NB4 (cell line): ENCODE measurements around the gene ADGRD2.

ENCODE experiments used
- DNase-seq: peaks from one replicate; pipeline ENCODE4 v3.0.0; 2010; ENCODE audit warnings: low read depth
- H3K4me3 ChIP-seq: one replicate; pipeline ENCODE4 v1.5.1; 2011; ENCODE audit warnings: mild to moderate bottlenecking, low read depth, low read length, moderate library complexity
- CTCF ChIP-seq: IDR thresholded peaks from one replicate; pipeline ENCODE4 v1.5.1; 2012; ENCODE audit warnings: low read depth, low read length
- MAX ChIP-seq: IDR thresholded peaks from 2 replicates; pipeline ENCODE4 v1.6.1; 2011; ENCODE audit warnings: low read depth, low read length
- MYC ChIP-seq: IDR thresholded peaks from 2 replicates; pipeline ENCODE4 v1.6.1; 2011; ENCODE audit warnings: low read depth, low read length
- POLR2A ChIP-seq: IDR thresholded peaks from 2 replicates; pipeline ENCODE4 v1.6.1; 2011; ENCODE audit warnings: mild to moderate bottlenecking; ENCODE audit not compliant: insufficient read length; ENCODE audit errors: extremely low read depth

Gene ADGRD2

GRCh38 chr9:124505006-124505900, 55.0 kb downstream of the ADGRD2 start:
- TF ChIP-seq MYC (no peak), CTCF (no peak), POLR2A (no peak), MAX (no peak)
- no peak overlapping the region for H3K4me3 ChIP-seq
- no peak for DNase-seq

- no peak overlapping the region for H3K4me3 ChIP-seq
- no peak for TF ChIP-seq CTCF
- TF ChIP-seq MYC: no peak
- DNase-seq: no peak
These were observed 55.7 kb downstream of the ADGRD2 start for GRCh38 chr9:124505901-124506346.

GRCh38 chr9:124506433-124506832, 56.2 kb downstream of the ADGRD2 start:
- no peak for DNase-seq

GRCh38 chr9:124506931-124507879, 57.0 kb downstream of the ADGRD2 start, which contains the start of gene NR5A1:
TSS of gene NR5A1 (minus strand) at chr9:124507399. CDS start at chr9:124503395, 4,004 bp downstream.
- TF ChIP-seq MAX (no peak), MYC (no peak), POLR2A (no peak), CTCF (no peak)
- no peak within 1 kb of the TSS for H3K4me3 ChIP-seq
- no peak for DNase-seq

More at GRCh38 chr9:124506433-124506832, 56.2 kb downstream of the ADGRD2 start:
- TF ChIP-seq MYC: no peak
- no peak for TF ChIP-seq MAX
- no peak for TF ChIP-seq POLR2A
- no peak overlapping the region for H3K4me3 ChIP-seq

- no peak for TF ChIP-seq CTCF
- no peak for TF ChIP-seq POLR2A
- TF ChIP-seq MAX: no peak
- no peak for TF ChIP-seq MYC
- no peak overlapping the region for H3K4me3 ChIP-seq
- no peak for DNase-seq
These were observed 57.7 kb downstream of the ADGRD2 start for GRCh38 chr9:124507880-124508423.
